ENCODE measurements around the gene IGF2. TPM values are rescaled to one million over a fixed set of nuclear protein-coding genes. Genes with fewer than 3 reads are reported as not detected.

The IGF2 gene
- total RNA-seq, 2 donors from 2014 or later = 94.3 to 114 TPM

DNA sequence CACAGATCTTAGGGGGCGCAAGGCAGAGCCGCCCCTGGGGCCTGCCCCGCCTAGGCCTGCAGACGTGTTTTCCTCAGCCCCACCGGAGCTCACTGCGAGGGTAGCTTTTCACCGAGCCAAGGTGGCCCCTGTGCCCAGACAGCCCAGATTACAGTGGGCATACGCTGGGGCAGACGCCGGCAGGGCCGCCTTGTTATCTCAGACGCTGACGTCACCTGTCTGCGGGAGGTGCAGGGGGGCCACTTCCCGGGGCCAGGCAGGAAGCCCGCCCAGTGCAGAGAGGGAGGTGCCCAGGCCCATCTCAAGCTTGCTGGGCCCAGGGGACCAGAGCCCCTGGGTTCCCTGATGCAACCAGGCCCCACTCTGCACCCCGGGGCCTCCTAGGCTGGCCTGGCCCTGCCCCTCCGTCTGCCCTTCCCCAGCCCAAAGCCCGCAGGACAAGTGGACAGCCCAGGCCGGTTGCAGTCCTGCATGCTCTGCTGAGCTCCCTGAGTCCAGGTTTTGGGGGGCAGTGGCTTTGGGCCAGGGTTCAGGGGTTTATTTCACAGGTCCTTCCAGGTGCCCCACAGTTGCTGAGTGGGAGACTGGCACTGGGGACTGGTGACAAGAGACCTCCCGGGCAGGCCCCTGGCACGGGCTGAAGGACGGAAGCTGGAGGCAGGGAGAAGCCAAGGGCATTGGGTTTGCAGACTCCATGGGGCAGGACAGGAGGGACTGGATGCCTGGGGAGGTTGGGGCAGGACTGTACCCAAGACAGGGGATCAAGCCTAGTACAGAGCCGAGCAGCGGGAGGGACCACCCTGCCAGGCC, 38.6 kb downstream of the IGF2 start:
- peak; percentile 69 for DNase-seq
- intact Hi-C loops (cut with DNase I) = loop anchor here in 1 of 2 donors (5.0 kb wide), 1 partner anchor 37 kb away; the partner anchor contains the start of gene IGF2
- ATAC-seq = peak; percentile 39 to 64

GRCh38 chr11:2099516-2100349, 39.5 kb downstream of the IGF2 start:
- ATAC-seq = peak; percentile 16 to 70
- intact Hi-C loops (cut with DNase I) = loop anchor here in 1 of 2 donors (5.0 kb wide), 1 partner anchor 38 kb away; the partner anchor contains the start of gene IGF2
- no peak for DNase-seq

GRCh38 chr11:2098691-2099515, 40.3 kb downstream of the IGF2 start:
- no peak for DNase-seq
- intact Hi-C loops (cut with DNase I) = no loop called here

GRCh38 chr11:2097998-2098690, 41.0 kb downstream of the IGF2 start:
- intact Hi-C loops (cut with DNase I) = no loop called here

More at GRCh38 chr11:2098691-2099515, 40.3 kb downstream of the IGF2 start:
- no peak for ATAC-seq

DNA sequence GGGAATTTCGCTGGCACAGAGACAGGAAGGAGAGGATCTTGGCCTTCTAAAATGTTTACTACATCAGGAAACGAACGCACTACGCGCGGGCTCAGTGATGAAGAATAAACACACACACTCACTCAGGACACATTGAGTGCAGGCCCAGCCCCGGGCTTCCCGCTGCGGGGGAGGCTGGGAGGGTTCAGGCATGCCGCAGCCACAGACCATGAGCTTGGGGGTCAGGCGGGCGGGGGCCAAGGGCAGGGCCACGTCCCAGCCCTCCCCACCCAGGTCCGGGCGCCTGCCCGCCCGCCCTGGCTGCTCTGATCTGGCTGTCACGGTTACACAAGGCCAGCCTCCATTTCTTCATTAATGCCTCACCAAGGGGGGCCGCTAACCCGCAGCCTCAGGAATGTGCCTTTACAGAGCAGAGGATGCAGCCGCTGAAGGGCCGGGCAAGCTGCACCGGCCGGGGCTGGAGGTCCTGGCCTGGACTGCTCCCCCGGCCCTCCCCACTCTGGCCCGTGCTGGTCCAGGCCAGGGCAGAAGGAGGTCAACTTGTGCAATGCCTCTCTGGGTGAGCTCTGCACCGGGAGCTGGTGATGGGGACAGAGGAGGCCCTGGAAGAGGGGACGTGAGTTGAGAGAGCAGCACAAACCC, 41.7 kb downstream of the IGF2 start:
- ATAC-seq (peak; percentile 29 to 61), DNase-seq (peak; percentile 76)
- intact Hi-C loops (cut with DNase I) = no loop called here

More at GRCh38 chr11:2097998-2098690, 41.0 kb downstream of the IGF2 start:
- ATAC-seq = no peak
- no peak for DNase-seq

DNA sequence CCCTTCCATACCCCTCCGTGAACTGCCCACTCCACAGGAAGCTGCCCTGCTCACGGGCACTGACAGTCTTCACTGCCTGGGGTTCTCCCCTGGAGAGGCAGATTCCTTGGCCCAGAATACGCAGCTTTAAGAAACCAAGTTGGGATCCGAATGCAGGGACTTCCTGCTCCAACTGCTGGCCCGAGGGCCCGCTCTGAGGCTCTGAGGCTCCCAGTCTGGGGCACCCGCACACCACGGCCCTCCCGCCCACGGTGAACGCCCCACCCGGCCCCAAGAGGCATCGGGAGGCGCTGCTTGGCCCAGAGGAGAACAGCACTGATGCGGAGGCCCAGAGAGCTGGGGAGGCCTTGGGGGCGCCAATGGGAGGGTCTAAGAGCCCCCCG, 42.3 kb downstream of the IGF2 start:
- no peak for ATAC-seq
- DNase-seq = no peak
- intact Hi-C loops (cut with DNase I) = no loop called here

DNA sequence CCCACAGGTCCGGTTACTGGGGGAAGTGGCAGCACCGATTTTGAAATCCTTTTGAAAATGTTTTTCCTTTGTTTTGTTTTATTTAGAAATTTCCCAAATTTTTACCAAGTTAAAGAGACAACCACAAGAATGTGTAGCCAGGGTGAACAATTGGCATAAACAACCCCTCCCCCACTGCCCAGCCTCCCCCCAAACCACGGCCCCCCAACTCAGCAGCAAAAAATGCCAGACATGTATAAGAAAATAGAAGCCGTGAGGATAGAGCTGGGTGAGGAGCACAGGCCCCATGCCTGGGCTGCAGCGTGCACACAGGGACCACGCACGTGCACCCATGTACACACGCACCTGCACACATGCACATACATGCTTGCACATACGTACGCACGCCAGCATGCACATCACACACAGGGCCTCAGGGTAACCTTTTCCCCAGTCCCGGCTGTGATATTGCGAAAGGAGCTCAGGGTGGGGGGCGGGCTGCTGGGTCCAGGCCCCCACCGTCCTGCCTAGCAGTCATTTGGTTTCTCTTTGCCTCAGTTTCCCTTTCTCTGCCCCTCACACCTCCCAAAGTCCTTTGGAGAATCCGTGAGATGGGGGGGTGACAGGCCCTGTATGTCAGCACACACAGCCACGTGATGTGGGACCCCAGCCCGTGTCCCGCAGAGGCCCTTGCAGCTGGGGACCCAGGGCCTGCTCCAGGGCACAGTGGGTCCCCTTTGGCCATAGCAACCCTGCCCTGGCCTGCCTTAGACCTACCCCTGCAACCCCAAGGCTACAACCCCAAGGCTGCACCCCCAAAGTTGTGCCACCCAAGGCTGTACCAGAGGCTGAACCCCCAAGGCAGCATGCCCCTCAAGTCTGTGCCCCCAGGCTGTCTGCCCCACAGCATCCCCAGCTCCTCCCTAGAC, 42.9 kb downstream of the IGF2 start:
- no peak for ATAC-seq
- DNase-seq = no peak
- intact Hi-C loops (cut with DNase I) = no loop called here

DNA sequence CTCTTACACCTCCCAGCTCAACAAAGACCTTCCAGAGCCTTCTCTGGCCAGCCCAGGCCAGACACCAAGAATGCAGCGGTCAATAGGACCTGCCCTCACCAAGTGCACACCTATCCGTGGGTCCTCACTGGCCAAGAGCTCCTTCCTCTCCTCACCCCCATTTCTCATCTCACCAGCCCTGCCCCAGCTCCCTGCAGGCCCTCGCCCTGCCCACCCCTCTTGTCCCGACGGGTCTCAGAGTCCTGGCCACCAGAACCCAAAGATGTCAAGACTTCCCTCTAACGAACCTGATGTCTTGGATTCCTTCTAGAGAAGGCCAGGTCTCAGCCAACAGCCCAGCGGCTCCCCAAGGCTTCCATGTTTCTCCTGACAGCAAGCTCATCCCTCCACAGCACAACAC, 43.6 kb downstream of the IGF2 start:
- intact Hi-C loops (cut with DNase I) = no loop called here
- no peak for DNase-seq
- no peak for ATAC-seq

DNA sequence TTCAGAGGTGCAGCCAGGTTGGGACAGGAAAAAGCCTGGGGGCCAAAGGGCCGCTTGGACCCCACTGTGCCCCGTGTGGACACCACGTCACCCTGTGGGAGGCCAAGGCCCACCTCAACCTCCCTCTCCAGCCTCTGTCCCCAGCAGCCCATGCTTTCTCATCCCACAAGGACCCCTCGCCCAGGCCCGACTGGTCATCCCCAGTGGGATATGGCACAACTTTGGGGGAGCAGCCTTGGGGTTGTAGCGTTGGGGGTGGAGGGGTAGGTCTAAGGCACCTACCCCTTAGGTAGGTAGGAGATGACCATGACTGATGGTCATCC, 44.0 kb downstream of the IGF2 start:
- intact Hi-C loops (cut with DNase I) = no loop called here
- DNase-seq = no peak
- ATAC-seq = no peak

GRCh38 chr11:2094354-2095197, 44.6 kb downstream of the IGF2 start:
- intact Hi-C loops (cut with DNase I) = no loop called here
- ATAC-seq (no peak), DNase-seq (no peak)

DNA sequence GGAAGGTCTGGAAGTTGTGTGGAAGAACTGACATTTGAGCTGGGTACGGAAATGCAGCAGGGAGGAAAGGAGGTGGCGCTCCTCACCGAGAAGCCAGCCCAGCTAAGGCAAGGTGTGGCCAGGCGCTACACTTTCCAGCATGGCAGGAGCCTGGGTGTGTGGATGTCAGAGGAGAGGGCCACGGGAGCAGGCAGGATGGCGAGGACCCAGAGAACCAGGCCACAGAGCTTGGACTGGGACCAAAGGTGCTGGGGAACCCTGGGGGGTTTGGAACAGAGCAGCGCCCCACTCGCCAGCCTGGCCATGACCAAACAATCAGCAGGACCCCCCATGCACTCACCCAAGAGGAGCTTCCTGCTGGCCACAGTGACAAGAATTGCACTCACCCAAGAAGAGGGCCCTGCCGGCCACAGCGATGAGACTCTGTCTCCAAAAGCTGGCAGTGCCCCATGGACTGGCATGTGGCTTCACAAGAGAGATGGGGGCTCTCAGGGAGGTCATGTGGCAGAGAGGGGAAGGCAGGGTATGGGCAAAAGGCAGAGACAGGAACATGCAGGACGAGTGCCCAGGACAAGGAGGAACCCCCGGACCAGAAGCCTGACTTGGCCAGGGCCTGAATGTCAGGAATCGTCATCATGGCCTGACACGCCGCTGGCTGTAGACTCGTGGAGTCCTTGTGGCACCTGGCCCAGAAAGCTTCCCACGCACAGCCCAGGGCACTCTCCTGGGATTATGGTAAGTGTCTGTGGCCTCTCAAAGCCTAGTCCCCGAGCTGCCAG, 45.4 kb downstream of the IGF2 start:
- peak; percentile 47 to 73 for ATAC-seq
- intact Hi-C loops (cut with DNase I) = no loop called here
- peak; percentile 77 for DNase-seq

DNA sequence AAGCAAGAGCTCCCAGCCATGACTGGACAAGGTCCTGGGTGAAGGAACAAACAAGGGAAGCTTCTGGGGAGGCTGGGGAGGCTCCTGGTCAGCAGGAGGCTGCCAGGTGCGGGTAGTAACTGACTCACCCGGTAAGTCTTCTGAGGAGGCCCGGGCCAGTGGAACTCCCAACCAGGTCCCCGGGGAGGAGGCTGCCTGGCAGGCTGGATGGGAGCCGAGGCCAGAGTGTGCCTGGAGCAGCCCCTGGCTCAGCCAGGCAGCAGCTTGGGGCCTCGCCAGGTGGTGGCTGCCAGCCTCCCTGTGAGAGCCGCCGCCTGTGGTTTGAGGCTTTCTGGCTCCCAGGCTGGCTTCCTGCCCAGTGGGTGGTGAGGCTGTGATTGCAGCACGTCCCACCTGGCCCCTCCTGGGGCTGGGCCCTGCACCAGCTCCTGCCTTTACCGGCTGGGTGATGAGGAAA, 46.2 kb downstream of the IGF2 start:
- intact Hi-C loops (cut with DNase I) = no loop called here
- ATAC-seq (peak; percentile 65 to 78), DNase-seq (peak; percentile 68)

DNA sequence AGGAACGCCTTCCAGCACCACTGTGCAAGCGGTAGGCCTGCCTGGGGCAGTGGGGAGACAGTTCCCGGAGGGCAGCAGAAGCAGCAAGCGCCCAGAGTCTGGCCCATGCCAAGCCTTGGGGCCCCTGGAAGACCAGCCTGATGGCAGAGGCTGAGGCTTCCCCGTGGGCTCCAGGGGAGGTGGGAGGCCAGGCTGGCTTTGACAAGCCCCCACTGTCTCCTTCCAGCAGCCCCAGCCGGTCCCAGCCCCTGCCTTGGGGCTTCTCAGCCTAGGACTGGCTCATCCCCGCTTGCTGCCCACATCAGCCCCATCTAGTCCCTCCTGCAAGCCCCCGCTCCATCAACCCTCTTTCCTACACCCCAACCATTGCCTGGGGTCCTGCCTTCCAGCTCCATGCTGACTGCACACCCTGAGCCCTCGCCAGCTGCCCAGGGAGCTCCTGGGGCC, 46.7 kb downstream of the IGF2 start:
- DNase-seq = no peak
- intact Hi-C loops (cut with DNase I) = no loop called here

DNA sequence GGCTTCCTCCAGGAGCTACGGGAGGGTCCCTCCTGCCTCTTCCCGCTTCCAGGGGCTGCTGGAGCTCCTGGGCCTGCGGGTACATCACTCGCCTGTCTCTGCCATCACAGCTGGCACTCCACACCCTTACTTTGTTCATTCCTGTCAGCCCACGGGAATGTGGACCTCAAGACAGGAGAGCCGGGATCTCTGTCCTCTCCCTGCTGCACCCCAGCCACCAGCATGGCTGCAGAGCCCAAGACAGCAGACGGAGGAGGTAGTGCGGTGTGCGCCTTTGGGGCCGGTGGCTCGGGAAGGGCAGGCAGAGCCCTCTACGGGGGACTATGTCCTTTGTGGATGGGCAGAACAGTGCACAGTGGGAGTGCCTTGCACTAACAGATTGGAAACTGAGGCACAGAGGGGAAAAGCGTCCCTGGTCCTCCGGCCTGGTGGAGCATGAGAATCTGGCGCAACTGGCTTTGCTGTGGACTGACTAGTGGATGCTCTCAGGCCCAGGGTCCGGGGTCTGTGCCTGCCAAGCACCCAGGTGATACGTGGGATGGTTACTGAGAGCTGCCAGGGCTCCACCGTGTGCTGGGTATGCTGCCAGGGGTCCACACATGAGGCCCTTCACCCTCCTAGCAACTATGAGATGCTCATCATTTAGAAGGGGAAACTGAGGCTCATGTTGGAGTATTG, 47.3 kb downstream of the IGF2 start:
- ATAC-seq (no peak), DNase-seq (no peak)
- intact Hi-C loops (cut with DNase I) = no loop called here

More for the DNA sequence above, 46.7 kb downstream of the IGF2 start:
- ATAC-seq = no peak

DNA sequence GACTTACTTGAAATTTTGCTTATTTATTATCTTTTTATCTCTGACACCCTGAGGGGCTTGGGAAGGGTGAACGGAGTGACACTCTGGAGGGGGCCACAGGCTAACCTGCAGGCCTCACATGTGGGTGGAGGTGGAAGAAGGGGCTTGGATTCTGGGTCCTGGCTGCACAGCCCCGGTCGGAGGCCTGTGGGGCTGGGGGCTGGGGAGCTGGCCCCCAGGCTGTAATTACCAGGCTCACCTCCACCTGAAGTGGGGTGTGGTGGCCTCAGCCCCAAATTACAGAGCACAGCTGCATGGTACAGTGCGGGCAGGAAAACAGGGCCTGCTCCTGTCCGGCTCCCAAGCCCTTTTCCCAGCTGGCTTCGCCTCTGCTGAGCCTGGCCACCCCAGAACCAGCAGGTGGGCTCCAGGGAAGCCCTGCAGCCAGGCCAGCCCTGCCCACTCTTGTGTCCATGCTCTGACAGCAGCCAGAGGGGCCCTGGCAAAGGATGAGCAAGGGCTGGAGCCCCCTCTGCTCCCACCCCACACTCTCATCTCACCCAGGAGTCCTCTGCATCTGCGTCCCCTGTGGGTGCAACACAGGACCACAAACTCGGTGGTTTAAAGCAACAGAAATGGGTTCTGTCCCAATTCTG, 48.0 kb downstream of the IGF2 start:
- intact Hi-C loops (cut with DNase I) = no loop called here
- ATAC-seq = no peak
- DNase-seq = no peak
